Neural cell (in vitro differentiated cells): Measurements from ENCODE around the gene TMC3. TPM values are rescaled to one million over a fixed set of nuclear protein-coding genes. Genes with fewer than 3 reads are reported as not detected.

ENCODE experiments used
- H2AFZ ChIP-seq: fragments of 200-600, 300-800 bp; sonication (generic), shearing (Covaris generic); 2 replicates; pipeline ENCODE4 v1.6.0; 2014; ENCODE audit warnings: low read depth, mild to moderate bottlenecking, antibody characterized with exemption, low read length, moderate library complexity
- H3F3A ChIP-seq: fragments of 200-600 bp; shearing (Covaris generic); 2 replicates; pipeline ENCODE4 v1.6.1; 2016; ENCODE audit warnings: mild to moderate bottlenecking, moderate library complexity, mixed read lengths, antibody characterized with exemption, low read length; ENCODE audit not compliant: insufficient read depth, poor library complexity, severe bottlenecking
- H3K27ac ChIP-seq: fragments of 200-600, 300-800 bp; sonication (generic), shearing (Covaris generic); 2 replicates; pipeline ENCODE4 v1.5.1; 2014; ENCODE audit warnings: mild to moderate bottlenecking, low read length, moderate library complexity
- H3K27me3 ChIP-seq: fragments of 300-800, 200-600 bp; sonication (generic), shearing (Covaris generic); 2 replicates; pipeline ENCODE4 v1.6.0; 2014; ENCODE audit warnings: mild to moderate bottlenecking, low read depth, low read length, moderate library complexity; ENCODE audit not compliant: insufficient read depth
- H3K36me3 ChIP-seq: fragments of 300-800, 200-600 bp; sonication (generic), shearing (Covaris generic); 2 replicates; pipeline ENCODE4 v1.5.1; 2014; ENCODE audit warnings: mild to moderate bottlenecking, antibody characterized with exemption, low read length, moderate library complexity; ENCODE audit not compliant: insufficient read depth
- H3K4me2 ChIP-seq: fragments of 300-800, 200-600 bp; sonication (generic), shearing (Covaris generic); 2 replicates; pipeline ENCODE4 v1.6.0; 2014; ENCODE audit warnings: mild to moderate bottlenecking, low read length
- H3K4me3 ChIP-seq: fragments of 300-800, 200-600 bp; sonication (generic), shearing (Covaris generic); 2 replicates; pipeline ENCODE4 v1.5.1; 2014; ENCODE audit warnings: mild to moderate bottlenecking, low read length, moderate library complexity
- H3K79me2 ChIP-seq: fragments of 200-600 bp; shearing (Covaris generic); replicated peaks from 2 replicates; pipeline ENCODE4 v1.6.0; 2014; ENCODE audit warnings: mild to moderate bottlenecking, low read length, moderate library complexity; ENCODE audit not compliant: insufficient read depth
- H3K9ac ChIP-seq: fragments of 300-800, 200-600 bp; sonication (generic), shearing (Covaris generic); 2 replicates; pipeline ENCODE4 v1.6.1; 2016; ENCODE audit warnings: mild to moderate bottlenecking, low read length, mixed read lengths
- H3K9me2 ChIP-seq: fragments of 200-600 bp; shearing (Covaris generic); 2 replicates; pipeline ENCODE4 v1.6.1; 2016; ENCODE audit warnings: mild to moderate bottlenecking, low read length, mixed read lengths; ENCODE audit not compliant: insufficient read depth
- H3K9me3 ChIP-seq: fragments of 200-600, 300-800 bp; sonication (generic), shearing (Covaris generic); 2 replicates; pipeline ENCODE4 v1.6.1; 2016; ENCODE audit warnings: mild to moderate bottlenecking, mixed run types, low read length, moderate library complexity, mixed read lengths
- H4K20me1 ChIP-seq: fragments of 200-600 bp; shearing (Covaris generic); 2 replicates; pipeline ENCODE4 v1.6.1; 2016; ENCODE audit warnings: mild to moderate bottlenecking, mixed run types; ENCODE audit not compliant: insufficient read depth
- EP300 ChIP-seq: fragments of 450-650 bp; conservative IDR thresholded peaks from 2 replicates; pipeline ENCODE4 v1.6.1; 2014; ENCODE audit warnings: antibody characterized with exemption, mild to moderate bottlenecking, moderate library complexity; ENCODE audit not compliant: poor library complexity, severe bottlenecking
- EZH2 ChIP-seq: fragments of 200-600, 300-800 bp; shearing (Covaris generic), sonication (generic); IDR thresholded peaks from 2 replicates; pipeline ENCODE4 v1.6.1; 2014; ENCODE audit warnings: antibody characterized with exemption, low read length, borderline replicate concordance, mild to moderate bottlenecking; ENCODE audit not compliant: insufficient read depth, poor library complexity, severe bottlenecking
- MXI1 ChIP-seq: fragments of 450-650 bp; conservative IDR thresholded peaks from 2 replicates; pipeline ENCODE4 v1.6.1; 2014; ENCODE audit warnings: antibody characterized with exemption, mild to moderate bottlenecking; ENCODE audit not compliant: poor library complexity, severe bottlenecking
- POLR2AphosphoS5 ChIP-seq: IDR thresholded peaks from 2 replicates; pipeline ENCODE4 v1.6.1; 2012
- RAD21 ChIP-seq: fragments of 450-650 bp; conservative IDR thresholded peaks from 2 replicates; pipeline ENCODE4 v1.6.1; 2014; ENCODE audit warnings: antibody characterized with exemption, mild to moderate bottlenecking, moderate library complexity
- SMC3 ChIP-seq: fragments of 450-650 bp; conservative IDR thresholded peaks from 2 replicates; pipeline ENCODE4 v1.6.1; 2014; ENCODE audit warnings: antibody characterized with exemption, mild to moderate bottlenecking, moderate library complexity; ENCODE audit not compliant: poor library complexity
- TAF1 ChIP-seq: IDR thresholded peaks from 2 replicates; pipeline ENCODE4 v1.6.1; 2012; ENCODE audit warnings: low read depth
- polyA plus RNA-seq: library from polyadenylated mRNA; depleted of rRNA; stranded (reverse); fragments of >200 nt; gene quantifications from 2 replicates; pipeline ENCODE4 v1.2.3, GENCODE V29; 2014
- TF ChIP-seq, protein P1 (sequence below): IDR thresholded peaks from 2 replicates; pipeline ENCODE4 v1.6.1; 2012; ENCODE audit warnings: borderline replicate concordance
- TF ChIP-seq, protein P2 (sequence below): fragments of 450-650 bp; IDR thresholded peaks from 2 replicates; pipeline ENCODE4 v1.5.1; 2014; ENCODE audit warnings: antibody characterized with exemption, mild to moderate bottlenecking, moderate library complexity; ENCODE audit not compliant: poor library complexity, severe bottlenecking

TMC3 gene
- polyA plus RNA-seq, 1 donor from 2014 or later: not detected

DNA sequence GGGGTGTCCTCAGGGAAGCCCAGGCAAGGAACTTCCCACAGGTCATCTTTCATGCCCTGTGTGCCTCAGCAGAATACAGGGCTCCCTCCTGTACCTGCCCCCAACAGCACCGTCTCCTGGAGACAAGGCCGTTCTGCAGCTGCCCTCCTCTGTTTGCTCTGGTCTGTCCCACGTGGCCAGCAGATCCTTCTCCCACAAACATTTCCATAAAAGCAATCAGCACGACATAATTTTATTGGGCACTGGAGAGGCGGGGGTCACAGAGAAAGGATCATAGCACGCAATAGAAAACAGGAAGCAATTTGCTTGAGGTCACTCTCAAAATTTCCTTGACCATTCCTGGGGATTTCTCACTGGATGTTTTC is 79.5 kb downstream of the TMC3 start:
- Histone ChIP-seq H4K20me1 (no peaks in the 10 kb centered on the region), H3K4me3 (no peak overlapping the region), H3F3A (no peaks in the 10 kb centered on the region), H3K9me3 (no peaks in the 10 kb centered on the region), H3K4me2 (no peak overlapping the region), H3K9me2 (no peaks in the 10 kb centered on the region), H3K27me3 (no peaks in the 10 kb centered on the region), H3K9ac (no peak overlapping the region), H2AFZ (no peak overlapping the region), H3K36me3 (no peaks in the 10 kb centered on the region), H3K27ac (no peak overlapping the region), H3K79me2 (no peaks in the 10 kb centered on the region)
- no peak for TF ChIP-seq EZH2
- TF ChIP-seq MXI1: no peak
- TF ChIP-seq RAD21: no peak
- TF ChIP-seq POLR2AphosphoS5: no peak
- TF ChIP-seq, protein P1, sequence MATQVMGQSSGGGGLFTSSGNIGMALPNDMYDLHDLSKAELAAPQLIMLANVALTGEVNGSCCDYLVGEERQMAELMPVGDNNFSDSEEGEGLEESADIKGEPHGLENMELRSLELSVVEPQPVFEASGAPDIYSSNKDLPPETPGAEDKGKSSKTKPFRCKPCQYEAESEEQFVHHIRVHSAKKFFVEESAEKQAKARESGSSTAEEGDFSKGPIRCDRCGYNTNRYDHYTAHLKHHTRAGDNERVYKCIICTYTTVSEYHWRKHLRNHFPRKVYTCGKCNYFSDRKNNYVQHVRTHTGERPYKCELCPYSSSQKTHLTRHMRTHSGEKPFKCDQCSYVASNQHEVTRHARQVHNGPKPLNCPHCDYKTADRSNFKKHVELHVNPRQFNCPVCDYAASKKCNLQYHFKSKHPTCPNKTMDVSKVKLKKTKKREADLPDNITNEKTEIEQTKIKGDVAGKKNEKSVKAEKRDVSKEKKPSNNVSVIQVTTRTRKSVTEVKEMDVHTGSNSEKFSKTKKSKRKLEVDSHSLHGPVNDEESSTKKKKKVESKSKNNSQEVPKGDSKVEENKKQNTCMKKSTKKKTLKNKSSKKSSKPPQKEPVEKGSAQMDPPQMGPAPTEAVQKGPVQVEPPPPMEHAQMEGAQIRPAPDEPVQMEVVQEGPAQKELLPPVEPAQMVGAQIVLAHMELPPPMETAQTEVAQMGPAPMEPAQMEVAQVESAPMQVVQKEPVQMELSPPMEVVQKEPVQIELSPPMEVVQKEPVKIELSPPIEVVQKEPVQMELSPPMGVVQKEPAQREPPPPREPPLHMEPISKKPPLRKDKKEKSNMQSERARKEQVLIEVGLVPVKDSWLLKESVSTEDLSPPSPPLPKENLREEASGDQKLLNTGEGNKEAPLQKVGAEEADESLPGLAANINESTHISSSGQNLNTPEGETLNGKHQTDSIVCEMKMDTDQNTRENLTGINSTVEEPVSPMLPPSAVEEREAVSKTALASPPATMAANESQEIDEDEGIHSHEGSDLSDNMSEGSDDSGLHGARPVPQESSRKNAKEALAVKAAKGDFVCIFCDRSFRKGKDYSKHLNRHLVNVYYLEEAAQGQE: no peak
- no peak for TF ChIP-seq EP300
- TF ChIP-seq, protein P2, sequence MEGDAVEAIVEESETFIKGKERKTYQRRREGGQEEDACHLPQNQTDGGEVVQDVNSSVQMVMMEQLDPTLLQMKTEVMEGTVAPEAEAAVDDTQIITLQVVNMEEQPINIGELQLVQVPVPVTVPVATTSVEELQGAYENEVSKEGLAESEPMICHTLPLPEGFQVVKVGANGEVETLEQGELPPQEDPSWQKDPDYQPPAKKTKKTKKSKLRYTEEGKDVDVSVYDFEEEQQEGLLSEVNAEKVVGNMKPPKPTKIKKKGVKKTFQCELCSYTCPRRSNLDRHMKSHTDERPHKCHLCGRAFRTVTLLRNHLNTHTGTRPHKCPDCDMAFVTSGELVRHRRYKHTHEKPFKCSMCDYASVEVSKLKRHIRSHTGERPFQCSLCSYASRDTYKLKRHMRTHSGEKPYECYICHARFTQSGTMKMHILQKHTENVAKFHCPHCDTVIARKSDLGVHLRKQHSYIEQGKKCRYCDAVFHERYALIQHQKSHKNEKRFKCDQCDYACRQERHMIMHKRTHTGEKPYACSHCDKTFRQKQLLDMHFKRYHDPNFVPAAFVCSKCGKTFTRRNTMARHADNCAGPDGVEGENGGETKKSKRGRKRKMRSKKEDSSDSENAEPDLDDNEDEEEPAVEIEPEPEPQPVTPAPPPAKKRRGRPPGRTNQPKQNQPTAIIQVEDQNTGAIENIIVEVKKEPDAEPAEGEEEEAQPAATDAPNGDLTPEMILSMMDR: no peak
- no peak for TF ChIP-seq SMC3

DNA sequence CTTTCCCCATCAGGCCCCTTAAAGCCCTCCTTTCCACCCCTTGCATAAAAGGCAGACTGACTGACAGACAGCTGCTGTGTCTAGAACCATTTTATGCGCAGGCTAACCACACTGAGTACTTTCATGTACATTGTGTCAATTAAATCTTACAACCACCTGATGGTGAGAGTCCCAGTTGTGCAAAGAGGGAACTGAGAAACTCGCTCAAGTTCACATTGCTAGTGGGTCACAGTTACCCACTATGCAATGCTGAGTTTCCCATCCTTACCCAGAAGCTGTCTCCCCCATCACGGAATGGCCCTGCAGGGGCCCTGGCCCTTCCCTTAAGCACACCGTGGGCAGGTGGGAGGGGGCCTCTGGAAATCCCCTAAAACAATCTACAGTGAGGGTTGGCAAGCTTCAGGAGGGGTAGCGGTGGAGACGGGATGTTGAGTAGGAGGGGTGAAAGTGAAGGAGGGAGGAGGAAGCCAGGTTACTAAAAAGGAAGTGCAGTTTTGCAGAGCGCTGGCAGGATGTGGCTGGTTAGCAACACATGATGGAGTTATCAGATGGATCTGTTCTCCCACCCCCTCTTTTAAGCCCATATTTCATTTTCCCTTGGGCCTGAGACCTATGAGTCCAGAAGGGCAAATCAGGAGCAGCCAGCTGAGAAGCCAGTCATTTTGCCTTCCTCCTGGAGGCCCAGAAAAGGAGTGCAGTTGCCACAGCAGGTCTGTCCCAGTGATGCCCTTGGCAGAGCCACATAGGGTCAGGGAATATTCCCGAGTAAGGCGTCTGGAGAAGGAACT is 80.1 kb downstream of the TMC3 start:
- Histone ChIP-seq H3K9me3 (no peaks in the 10 kb centered on the region), H3K27me3 (no peaks in the 10 kb centered on the region), H3K79me2 (no peaks in the 10 kb centered on the region), H3K9ac (no peak overlapping the region), H3K4me3 (no peak overlapping the region), H3K36me3 (no peaks in the 10 kb centered on the region), H4K20me1 (no peaks in the 10 kb centered on the region), H3K9me2 (no peaks in the 10 kb centered on the region), H3F3A (no peaks in the 10 kb centered on the region), H2AFZ (no peak overlapping the region), H3K27ac (no peak overlapping the region), H3K4me2 (no peak overlapping the region)
- TF ChIP-seq EP300: no peak
- TF ChIP-seq, protein P2: no peak
- TF ChIP-seq SMC3: no peak
- TF ChIP-seq TAF1: no peak
- no peak for TF ChIP-seq MXI1
- no peak for TF ChIP-seq EZH2
- TF ChIP-seq RAD21: no peak
- no peak for TF ChIP-seq POLR2AphosphoS5
- TF ChIP-seq, protein P1: no peak
